ENCODE results near the gene PTCH1.

DNA sequence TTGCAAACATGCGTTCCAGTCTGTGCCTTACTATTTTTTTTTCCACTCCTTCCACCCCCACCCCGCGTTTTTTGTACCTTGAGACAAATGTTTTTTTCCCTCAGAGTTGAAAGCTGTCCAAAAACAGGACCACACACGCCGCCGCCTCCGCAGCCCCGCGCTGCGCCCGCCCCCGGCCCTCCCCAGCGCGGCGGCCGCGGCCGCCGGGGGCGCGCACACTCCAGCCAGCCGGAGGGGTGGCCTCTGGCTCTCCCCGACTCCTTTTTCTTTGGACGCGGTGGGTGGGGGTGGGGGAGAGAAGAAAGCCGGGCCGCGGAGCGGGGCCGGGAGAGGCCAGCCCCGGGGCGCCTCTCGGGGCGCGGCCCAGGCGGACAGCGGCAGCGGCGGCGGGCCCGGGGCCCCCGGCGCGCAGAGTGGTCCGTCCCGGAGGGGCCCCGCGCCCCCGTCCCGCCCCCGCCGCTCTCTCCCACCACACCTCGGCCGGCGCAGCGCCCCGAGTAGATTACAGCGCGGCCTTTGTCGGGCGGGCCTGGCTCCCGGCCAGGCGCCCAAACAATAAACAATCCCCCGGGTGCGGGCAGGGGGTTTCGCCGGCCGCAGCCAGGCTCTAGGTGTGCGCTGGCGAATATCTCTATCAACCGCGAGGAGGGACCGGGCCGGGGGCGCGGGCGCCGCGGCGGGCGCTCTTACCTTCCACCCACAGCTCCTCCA, 10.9 kb downstream of the PTCH1 start:
- peak; percentile 20 for TF ChIP-seq POLR2A (IDR thresholded peaks at IDR 0.05)
- TF ChIP-seq, protein P1, sequence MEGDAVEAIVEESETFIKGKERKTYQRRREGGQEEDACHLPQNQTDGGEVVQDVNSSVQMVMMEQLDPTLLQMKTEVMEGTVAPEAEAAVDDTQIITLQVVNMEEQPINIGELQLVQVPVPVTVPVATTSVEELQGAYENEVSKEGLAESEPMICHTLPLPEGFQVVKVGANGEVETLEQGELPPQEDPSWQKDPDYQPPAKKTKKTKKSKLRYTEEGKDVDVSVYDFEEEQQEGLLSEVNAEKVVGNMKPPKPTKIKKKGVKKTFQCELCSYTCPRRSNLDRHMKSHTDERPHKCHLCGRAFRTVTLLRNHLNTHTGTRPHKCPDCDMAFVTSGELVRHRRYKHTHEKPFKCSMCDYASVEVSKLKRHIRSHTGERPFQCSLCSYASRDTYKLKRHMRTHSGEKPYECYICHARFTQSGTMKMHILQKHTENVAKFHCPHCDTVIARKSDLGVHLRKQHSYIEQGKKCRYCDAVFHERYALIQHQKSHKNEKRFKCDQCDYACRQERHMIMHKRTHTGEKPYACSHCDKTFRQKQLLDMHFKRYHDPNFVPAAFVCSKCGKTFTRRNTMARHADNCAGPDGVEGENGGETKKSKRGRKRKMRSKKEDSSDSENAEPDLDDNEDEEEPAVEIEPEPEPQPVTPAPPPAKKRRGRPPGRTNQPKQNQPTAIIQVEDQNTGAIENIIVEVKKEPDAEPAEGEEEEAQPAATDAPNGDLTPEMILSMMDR (IDR thresholded peaks at IDR 0.05) = no peak

All from prostate gland (tissue), 2 donors.